OCI-LY1 (cell line): ENCODE results near the gene R3HCC1L.

Experiments
- H2AFZ ChIP-seq: fragments of 200-600 bp; sonication (generic), shearing (Covaris generic); 2 replicates; pipeline ENCODE4 v1.6.0; 2014; ENCODE audit warnings: antibody characterized with exemption, mild to moderate bottlenecking, low read length
- H3F3A ChIP-seq: fragments of 200-600 bp; sonication (generic), shearing (Covaris generic); 2 replicates; pipeline ENCODE4 v1.6.0; 2014; ENCODE audit warnings: mild to moderate bottlenecking, antibody characterized with exemption, low read length, moderate library complexity; ENCODE audit not compliant: insufficient read depth
- H3K27ac ChIP-seq: fragments of 200-600 bp; sonication (generic); 2 replicates; pipeline ENCODE4 v1.5.1; 2014; ENCODE audit warnings: low read length, mixed run types, mild to moderate bottlenecking, low read depth; ENCODE audit not compliant: poor library complexity, severe bottlenecking
- H3K27me3 ChIP-seq: fragments of 200-600 bp; sonication (generic); 2 replicates; pipeline ENCODE4 v1.6.0; 2014; ENCODE audit warnings: antibody characterized with exemption, mild to moderate bottlenecking, low read length, moderate library complexity; ENCODE audit not compliant: insufficient read depth
- H3K36me3 ChIP-seq: fragments of 200-600 bp; sonication (generic); 2 replicates; pipeline ENCODE4 v1.6.1; 2014; ENCODE audit warnings: mild to moderate bottlenecking, antibody characterized with exemption, low read length, moderate library complexity, mixed read lengths; ENCODE audit not compliant: insufficient read depth
- H3K4me1 ChIP-seq: fragments of 200-600 bp; sonication (generic); 2 replicates; pipeline ENCODE4 v1.5.1; 2014; ENCODE audit warnings: mild to moderate bottlenecking, low read length, moderate library complexity; ENCODE audit not compliant: insufficient read depth, severe bottlenecking
- H3K4me2 ChIP-seq: fragments of 200-600 bp; sonication (generic), shearing (Covaris generic); 2 replicates; pipeline ENCODE4 v1.6.1; 2014; ENCODE audit warnings: low read length
- H3K4me3 ChIP-seq: fragments of 200-600 bp; sonication (generic); 2 replicates; pipeline ENCODE4 v1.5.1; 2014; ENCODE audit warnings: low read length, low read depth, mild to moderate bottlenecking, mixed read lengths; ENCODE audit not compliant: poor library complexity, severe bottlenecking
- H3K79me2 ChIP-seq: fragments of 200-600 bp; shearing (Covaris generic); 2 replicates; pipeline ENCODE4 v1.6.1; 2016; ENCODE audit warnings: mixed run types, low read length, mixed read lengths; ENCODE audit not compliant: insufficient read depth
- H3K9ac ChIP-seq: fragments of 200-600 bp; sonication (generic), shearing (Covaris generic); 2 replicates; pipeline ENCODE4 v1.6.1; 2014; ENCODE audit warnings: mild to moderate bottlenecking, low read length, mixed read lengths
- H3K9me2 ChIP-seq: fragments of 200-600 bp; sonication (generic), shearing (Covaris generic); 2 replicates; pipeline ENCODE4 v1.6.1; 2014; ENCODE audit warnings: low read depth, mild to moderate bottlenecking, low read length, mixed read lengths
- H3K9me3 ChIP-seq: fragments of 200-600 bp; shearing (Covaris generic); 2 replicates; pipeline ENCODE4 v1.6.1; 2014; ENCODE audit warnings: low read length, mixed read lengths
- H4K20me1 ChIP-seq: fragments of 200-600 bp; sonication (generic), shearing (Covaris generic); 2 replicates; pipeline ENCODE4 v1.6.0; 2016; ENCODE audit warnings: mild to moderate bottlenecking, low read length; ENCODE audit not compliant: insufficient read depth
- EZH2 ChIP-seq: fragments of 200-600 bp; sonication (generic), shearing (Covaris generic); IDR thresholded peaks from 2 replicates; pipeline ENCODE4 v1.8.0; 2017; ENCODE audit warnings: borderline replicate concordance, mixed run types, mild to moderate bottlenecking, antibody characterized with exemption, low read length, moderate library complexity, mixed read lengths
- TF ChIP-seq, protein P1 (sequence below): fragments of 200-600 bp; sonication (generic), shearing (Covaris generic); IDR thresholded peaks from 2 replicates; pipeline ENCODE4 v1.5.1; 2017; ENCODE audit warnings: mild to moderate bottlenecking, antibody characterized with exemption, low read length, moderate library complexity, mixed read lengths

The R3HCC1L gene

DNA sequence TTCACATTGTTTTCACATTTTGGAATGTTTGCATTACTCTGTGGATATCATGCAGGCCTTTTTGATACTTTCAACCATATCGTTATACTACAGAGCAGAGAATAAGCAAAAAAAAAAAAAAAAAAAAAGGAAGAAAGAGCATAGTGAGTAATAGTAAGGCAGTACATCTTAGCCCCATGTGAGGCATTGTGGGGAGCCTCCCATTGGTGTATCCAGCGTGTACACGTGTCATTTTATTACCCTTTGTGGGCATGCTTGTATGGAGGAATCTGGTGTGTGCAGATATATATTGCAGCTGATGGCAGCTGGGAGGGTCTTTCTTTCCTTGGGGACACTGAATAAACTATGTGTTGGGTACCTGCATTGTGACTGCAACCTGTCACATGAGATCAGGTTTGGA lies 19.6 kb downstream of the R3HCC1L start:
- Histone ChIP-seq H2AFZ (no peak overlapping the region), H3K36me3 (peaks cover 26% of the 10 kb centered on the region), H3K27me3 (no peaks in the 10 kb centered on the region)

DNA sequence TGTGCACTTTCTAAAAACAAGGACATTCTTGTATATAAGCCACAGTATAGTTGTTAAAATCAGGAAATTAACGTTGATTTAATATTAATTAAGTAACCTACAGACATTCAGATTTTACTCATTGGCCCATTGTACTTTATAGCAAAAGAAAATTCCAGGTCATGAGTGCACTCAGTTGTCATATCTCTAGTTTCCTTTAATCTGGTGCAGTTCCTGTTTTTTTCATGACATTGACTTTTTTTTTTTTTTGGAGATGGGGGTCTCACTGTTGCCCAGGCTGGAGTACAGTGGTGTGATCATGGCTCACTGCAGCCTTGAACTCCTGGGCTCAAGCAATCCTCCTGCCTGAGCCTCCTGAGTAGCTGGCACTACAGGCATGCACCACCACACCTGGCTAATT lies 24.1 kb downstream of the R3HCC1L start:
- peaks cover 48% of the 10 kb centered on the region for H3K79me2 ChIP-seq
- H3K9ac ChIP-seq = no peak overlapping the region
- H2AFZ ChIP-seq = no peak overlapping the region
- TF ChIP-seq, protein P1, sequence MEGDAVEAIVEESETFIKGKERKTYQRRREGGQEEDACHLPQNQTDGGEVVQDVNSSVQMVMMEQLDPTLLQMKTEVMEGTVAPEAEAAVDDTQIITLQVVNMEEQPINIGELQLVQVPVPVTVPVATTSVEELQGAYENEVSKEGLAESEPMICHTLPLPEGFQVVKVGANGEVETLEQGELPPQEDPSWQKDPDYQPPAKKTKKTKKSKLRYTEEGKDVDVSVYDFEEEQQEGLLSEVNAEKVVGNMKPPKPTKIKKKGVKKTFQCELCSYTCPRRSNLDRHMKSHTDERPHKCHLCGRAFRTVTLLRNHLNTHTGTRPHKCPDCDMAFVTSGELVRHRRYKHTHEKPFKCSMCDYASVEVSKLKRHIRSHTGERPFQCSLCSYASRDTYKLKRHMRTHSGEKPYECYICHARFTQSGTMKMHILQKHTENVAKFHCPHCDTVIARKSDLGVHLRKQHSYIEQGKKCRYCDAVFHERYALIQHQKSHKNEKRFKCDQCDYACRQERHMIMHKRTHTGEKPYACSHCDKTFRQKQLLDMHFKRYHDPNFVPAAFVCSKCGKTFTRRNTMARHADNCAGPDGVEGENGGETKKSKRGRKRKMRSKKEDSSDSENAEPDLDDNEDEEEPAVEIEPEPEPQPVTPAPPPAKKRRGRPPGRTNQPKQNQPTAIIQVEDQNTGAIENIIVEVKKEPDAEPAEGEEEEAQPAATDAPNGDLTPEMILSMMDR = no peak
- no peak for TF ChIP-seq EZH2
- no peak overlapping the region for H3K4me3 ChIP-seq
- H4K20me1 ChIP-seq = no peaks in the 10 kb centered on the region
- no peak overlapping the region for H3K27ac ChIP-seq
- H3K9me2 ChIP-seq = no peaks in the 10 kb centered on the region
- H3K4me1 ChIP-seq = peaks cover 42% of the 10 kb centered on the region
- peaks cover 28% of the 10 kb centered on the region for H3K36me3 ChIP-seq
- no peak overlapping the region for H3K4me2 ChIP-seq
- no peaks in the 10 kb centered on the region for H3K27me3 ChIP-seq
- H3F3A ChIP-seq = no peaks in the 10 kb centered on the region
- no peaks in the 10 kb centered on the region for H3K9me3 ChIP-seq

More for the DNA sequence above, 19.6 kb downstream of the R3HCC1L start:
- no peak for TF ChIP-seq EZH2
- TF ChIP-seq, protein P1 = no peak
- H3K4me3 ChIP-seq = no peak overlapping the region
- H3K9me3 ChIP-seq = no peaks in the 10 kb centered on the region
- H3K4me2 ChIP-seq = no peak overlapping the region
- no peaks in the 10 kb centered on the region for H3F3A ChIP-seq
- no peaks in the 10 kb centered on the region for H3K9me2 ChIP-seq
- no peaks in the 10 kb centered on the region for H4K20me1 ChIP-seq
- no peak overlapping the region for H3K27ac ChIP-seq
- peaks cover 57% of the 10 kb centered on the region for H3K79me2 ChIP-seq
- H3K9ac ChIP-seq = no peak overlapping the region
- H3K4me1 ChIP-seq = no peaks in the 10 kb centered on the region

DNA sequence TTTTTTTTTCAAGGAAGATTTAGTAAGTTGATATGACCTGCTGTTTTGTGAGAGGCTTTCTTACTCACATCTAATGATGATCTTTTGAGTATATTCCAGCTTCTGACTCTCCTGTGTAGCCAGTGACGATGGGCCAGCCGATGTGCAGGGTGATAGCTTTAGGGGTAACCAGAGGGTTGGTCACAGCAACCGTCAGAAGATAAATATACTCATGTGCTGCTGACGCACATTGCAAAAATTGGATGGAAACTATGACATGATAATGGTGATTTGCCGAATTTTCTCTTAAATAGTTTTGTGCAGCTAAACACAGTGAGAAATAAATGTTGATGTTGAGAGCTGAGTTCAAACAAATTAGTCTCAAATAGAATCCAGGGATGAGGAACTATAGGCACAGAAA lies 29.5 kb downstream of the R3HCC1L start:
- peaks cover 17% of the 10 kb centered on the region; the same call in 1 of the 2 replicates for H3K79me2 ChIP-seq

More for the DNA sequence above, 29.5 kb downstream of the R3HCC1L start:
- H3K36me3 ChIP-seq = peaks cover 34% of the 10 kb centered on the region; the same call in 1 of the 2 replicates
- H2AFZ ChIP-seq = no peak overlapping the region
- no peaks in the 10 kb centered on the region for H3K9me2 ChIP-seq
- peak overlapping the region; percentile 16 for H3K4me3 ChIP-seq
- no peaks in the 10 kb centered on the region for H3K27me3 ChIP-seq
- peak overlapping the region; percentile 52 for H3K4me2 ChIP-seq
- peak overlapping the region; percentile 39; the same call in 1 of the 2 replicates for H3K9ac ChIP-seq
- H3K9me3 ChIP-seq = no peaks in the 10 kb centered on the region
- no peaks in the 10 kb centered on the region for H4K20me1 ChIP-seq
- H3F3A ChIP-seq = no peaks in the 10 kb centered on the region
- no peak for TF ChIP-seq EZH2
- TF ChIP-seq, protein P1 = no peak
- H3K27ac ChIP-seq = peak overlapping the region; percentile 97
- peaks cover 96% of the 10 kb centered on the region for H3K4me1 ChIP-seq
